ENCODE data around the gene DCDC1. TPM values are rescaled to one million over a fixed set of nuclear protein-coding genes. Genes with fewer than 3 reads are reported as not detected.

Gene DCDC1
- total RNA-seq, 4 donors from 2014 or later: 0.34 to 2.7 TPM; not detected in 2

GRCh38 chr11:31000381-31000780, 369.2 kb downstream of the DCDC1 start:
- no peak overlapping the region for H3K4me3 ChIP-seq
- H3K36me3 ChIP-seq: no peaks in the 10 kb centered on the region
- H3K27me3 ChIP-seq: no peaks in the 10 kb centered on the region
- TF ChIP-seq EP300 (IDR thresholded peaks at IDR 0.05): no peak
- no peak for TF ChIP-seq CTCF (IDR thresholded peaks at IDR 0.05)
- TF ChIP-seq POLR2AphosphoS5 (IDR thresholded peaks at IDR 0.05): no peak
- no peak for TF ChIP-seq POLR2A (IDR thresholded peaks at IDR 0.05)
- no peak overlapping the region for H3K27ac ChIP-seq
- H3K4me1 ChIP-seq: no peaks in the 10 kb centered on the region
- no peak for DNase-seq (ENCODE audit: low spot score in 2 of 2)
- H3K9me3 ChIP-seq: no peaks in the 10 kb centered on the region

DNA sequence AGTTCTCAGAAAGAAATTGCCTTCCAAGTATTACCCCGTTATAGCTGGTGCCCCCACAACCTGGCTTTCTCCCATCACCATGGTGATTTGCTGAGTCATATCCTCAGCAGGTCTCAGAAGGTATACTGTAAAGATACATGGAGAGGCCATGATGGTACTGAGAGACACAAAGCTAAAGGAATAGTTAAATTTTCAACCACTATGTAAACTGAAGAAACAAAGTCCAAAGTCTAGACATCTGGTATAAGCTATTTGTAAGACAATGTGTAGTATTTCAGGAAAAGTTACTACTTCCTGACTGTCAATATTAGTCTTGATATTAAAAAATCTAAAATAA, 377.1 kb downstream of the DCDC1 start:
- DNase-seq (ENCODE audit: low spot score in 2 of 2): no peak
- Histone ChIP-seq H3K4me3 (no peak overlapping the region), H3K27me3 (no peaks in the 10 kb centered on the region), H3K27ac (no peak overlapping the region), H3K4me1 (no peaks in the 10 kb centered on the region), H3K36me3 (no peaks in the 10 kb centered on the region), H3K9me3 (no peaks in the 10 kb centered on the region)
- TF ChIP-seq POLR2A (IDR thresholded peaks at IDR 0.05) (no peak), CTCF (IDR thresholded peaks at IDR 0.05) (no peak)
- 26% methylated on average over 1 of the region's 1 CpG for WGBS

- no peaks in the 10 kb centered on the region for H3K9me3 ChIP-seq
- 97% methylated on average over 2 of the region's 2 CpGs for WGBS
- no peaks in the 10 kb centered on the region for H3K4me1 ChIP-seq
- DNase-seq (ENCODE audit: low spot score in 2 of 2): no peak
- no peak for TF ChIP-seq EP300 (IDR thresholded peaks at IDR 0.05)
- no peak for TF ChIP-seq CTCF (IDR thresholded peaks at IDR 0.05)
- no peak for TF ChIP-seq POLR2AphosphoS5 (IDR thresholded peaks at IDR 0.05)
- no peak for TF ChIP-seq POLR2A (IDR thresholded peaks at IDR 0.05)
- H3K27me3 ChIP-seq: no peaks in the 10 kb centered on the region
- no peak overlapping the region for H3K27ac ChIP-seq
- no peak overlapping the region for H3K4me3 ChIP-seq
- no peaks in the 10 kb centered on the region for H3K36me3 ChIP-seq
Measured at GRCh38 chr11:30991802-30992512, 377.6 kb downstream of the DCDC1 start.

- no peaks in the 10 kb centered on the region for H3K27me3 ChIP-seq
- no peak for DNase-seq (ENCODE audit: low spot score in 2 of 2)
- no peaks in the 10 kb centered on the region for H3K9me3 ChIP-seq
- no peaks in the 10 kb centered on the region for H3K36me3 ChIP-seq
- no peaks in the 10 kb centered on the region for H3K4me1 ChIP-seq
- 84% methylated on average over 4 of the region's 4 CpGs for WGBS
- no peak overlapping the region for H3K27ac ChIP-seq
- H3K4me3 ChIP-seq: no peak overlapping the region
- no peak for TF ChIP-seq CTCF (IDR thresholded peaks at IDR 0.05)
- no peak for TF ChIP-seq POLR2A (IDR thresholded peaks at IDR 0.05)
Measured at GRCh38 chr11:30991376-30991775, 378.2 kb downstream of the DCDC1 start.

DNA sequence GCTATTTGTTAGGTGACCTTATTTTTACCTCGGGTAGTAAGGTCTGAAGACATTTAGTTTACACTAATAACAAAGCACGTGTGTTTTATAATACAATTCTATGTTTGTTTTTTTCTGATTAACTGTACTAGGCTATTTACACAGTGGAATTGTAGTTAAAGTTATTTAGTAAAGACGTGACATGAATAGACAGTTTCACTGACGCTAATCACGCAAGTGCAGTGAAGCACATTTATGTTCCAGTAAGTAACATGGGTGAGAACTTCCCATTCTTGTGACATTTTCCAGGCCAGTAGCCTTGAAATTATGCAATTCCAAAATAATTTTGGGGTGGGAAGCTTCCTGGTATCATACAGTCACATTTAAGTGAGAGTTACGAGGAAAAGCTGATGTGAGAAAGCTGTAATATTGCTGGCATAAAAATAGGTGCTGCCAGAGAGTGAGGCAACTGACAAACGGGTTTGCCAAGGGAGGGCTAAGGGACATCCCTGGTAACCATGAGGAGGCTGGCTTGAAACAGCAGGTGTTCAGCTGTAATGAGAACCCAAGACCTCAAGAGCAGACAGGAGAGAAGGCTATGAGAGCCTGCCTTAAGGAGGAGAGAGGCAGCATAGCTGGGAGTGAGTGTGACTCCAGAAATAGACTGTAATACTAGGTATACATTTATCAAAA, 378.8 kb downstream of the DCDC1 start:
- H3K36me3 ChIP-seq: no peaks in the 10 kb centered on the region
- no peak for DNase-seq (ENCODE audit: low spot score in 2 of 2)
- H3K27me3 ChIP-seq: no peaks in the 10 kb centered on the region
- no peak overlapping the region for H3K4me3 ChIP-seq
- H3K9me3 ChIP-seq: no peaks in the 10 kb centered on the region
- H3K27ac ChIP-seq: no peak overlapping the region
- no peaks in the 10 kb centered on the region for H3K4me1 ChIP-seq
- 76% methylated on average over 7 of the region's 7 CpGs for WGBS
- TF ChIP-seq POLR2AphosphoS5 (IDR thresholded peaks at IDR 0.05): no peak
- no peak for TF ChIP-seq EP300 (IDR thresholded peaks at IDR 0.05)
- TF ChIP-seq CTCF (IDR thresholded peaks at IDR 0.05): no peak
- no peak for TF ChIP-seq POLR2A (IDR thresholded peaks at IDR 0.05)

All from suprapubic skin (tissue), 4 donors.